ENCODE measurements around the gene HS3ST5. TPM values are rescaled to one million over a fixed set of nuclear protein-coding genes. Genes with fewer than 3 reads are reported as not detected.
A peak's percentile ranks its signal among the peaks of the same experiment; 100 is the strongest.

The HS3ST5 gene
- total RNA-seq, 1 experiment from 2014 or later: 8.7 TPM

- no peak for TF ChIP-seq AR (CRISPR knock-in tag; IDR thresholded peaks at IDR 0.05)
- TF ChIP-seq OVOL2 (CRISPR knock-in tag; IDR thresholded peaks at IDR 0.05; ENCODE audit: borderline replicate concordance): no peak
- TF ChIP-seq IRF2 (CRISPR knock-in tag; IDR thresholded peaks at IDR 0.05; ENCODE audit: borderline replicate concordance, low read depth): no peak
- no peak for TF ChIP-seq IRF1 (CRISPR knock-in tag; IDR thresholded peaks at IDR 0.05)
These were observed 82.0 kb downstream of the HS3ST5 start (continued) for GRCh38 chr6:114260810-114261209.

- DNase-seq (ENCODE audit: low spot score): no peak
- ATAC-seq: peak; percentile 32; the same call in 1 of the 2 replicates
- POLR2A ChIA-PET: no interaction called here
- TF ChIP-seq IRF2 (CRISPR knock-in tag; IDR thresholded peaks at IDR 0.05; ENCODE audit: borderline replicate concordance, low read depth): no peak
- no peak for TF ChIP-seq SMAD3 (CRISPR knock-in tag; IDR thresholded peaks at IDR 0.05; ENCODE audit: borderline replicate concordance)
- no peak for TF ChIP-seq TP53 (CRISPR knock-in tag; IDR thresholded peaks at IDR 0.05)
- no peak for TF ChIP-seq CREB1 (CRISPR knock-in tag; IDR thresholded peaks at IDR 0.05)
- no peak for TF ChIP-seq JAZF1 (CRISPR knock-in tag; IDR thresholded peaks at IDR 0.05)
- TF ChIP-seq ZNF263 (CRISPR knock-in tag; IDR thresholded peaks at IDR 0.05; ENCODE audit: low read depth): no peak
- no peak overlapping the region for H3K4me3 Mint-ChIP-seq
- H3K27ac Mint-ChIP-seq: peak overlapping the region; percentile 18; the same call in 1 of the 2 replicates
- no peaks in the 10 kb centered on the region for H3K27me3 Mint-ChIP-seq (ENCODE audit: low read depth)
- peaks cover 12% of the 10 kb centered on the region for H3K4me1 Mint-ChIP-seq
- peaks cover 44% of the 10 kb centered on the region for H3K36me3 Mint-ChIP-seq
- H3K9me3 Mint-ChIP-seq: peaks cover 43% of the 10 kb centered on the region
- CTCF ChIA-PET: interaction anchor here (0.9 kb wide), 1 partner anchor 46 kb away, joined by 3 read pairs; no protein-coding TSS in a partner anchor
These were observed 84.4 kb downstream of the HS3ST5 start for GRCh38 chr6:114258376-114258775.

- ATAC-seq: no peak
- Mint-ChIP-seq H3K36me3 (peaks cover 47% of the 10 kb centered on the region), H3K27ac (no peak overlapping the region), H3K4me1 (peaks cover 19% of the 10 kb centered on the region), H3K9me3 (peaks cover 46% of the 10 kb centered on the region), H3K27me3 (ENCODE audit: low read depth) (no peaks in the 10 kb centered on the region), H3K4me3 (no peak overlapping the region)
- ChIA-PET POLR2A (no interaction called here), CTCF (interaction anchor here (1.6 to 1.8 kb wide), 2 partner anchors 51 to 145 kb away, joined by 4 read pairs; no protein-coding TSS in a partner anchor)
- no peak for DNase-seq (ENCODE audit: low spot score)
- TF ChIP-seq E2F4 (CRISPR knock-in tag; IDR thresholded peaks at IDR 0.05; ENCODE audit: borderline replicate concordance, low read depth): no peak
- TF ChIP-seq E2F1 (CRISPR knock-in tag; IDR thresholded peaks at IDR 0.05): no peak
- TF ChIP-seq TEAD4 (CRISPR knock-in tag; IDR thresholded peaks at IDR 0.05): no peak
- TF ChIP-seq ATF6 (CRISPR knock-in tag; IDR thresholded peaks at IDR 0.05): no peak
- TF ChIP-seq EMX1 (CRISPR knock-in tag; IDR thresholded peaks at IDR 0.05): no peak
- no peak for TF ChIP-seq SMAD3 (CRISPR knock-in tag; IDR thresholded peaks at IDR 0.05; ENCODE audit: borderline replicate concordance)
- TF ChIP-seq ZBTB43 (CRISPR knock-in tag; IDR thresholded peaks at IDR 0.05): no peak
- no peak for TF ChIP-seq ZNF138 (CRISPR knock-in tag; conservative IDR thresholded peaks at IDR 0.05)
- TF ChIP-seq GRHL2 (CRISPR knock-in tag; IDR thresholded peaks at IDR 0.05; ENCODE audit: insufficient replicate concordance, severe bottlenecking): no peak
- no peak for TF ChIP-seq ZNF263 (CRISPR knock-in tag; IDR thresholded peaks at IDR 0.05; ENCODE audit: low read depth)
- TF ChIP-seq CREB1 (CRISPR knock-in tag; IDR thresholded peaks at IDR 0.05): no peak
- no peak for TF ChIP-seq CBFB (CRISPR knock-in tag; IDR thresholded peaks at IDR 0.05; ENCODE audit: low read depth)
These were observed 89.4 kb downstream of the HS3ST5 start for GRCh38 chr6:114253431-114253830.

Data from WTC11 (cell line).